ENCODE data around the gene CADM1. TPM values are rescaled to one million over a fixed set of nuclear protein-coding genes. Genes with fewer than 3 reads are reported as not detected.
A peak's percentile ranks its signal among the peaks of the same experiment; 100 is the strongest.

Gene CADM1
- polyA plus RNA-seq, 12 donors, result 25.2 to 123 (median 31.1) TPM

DNA sequence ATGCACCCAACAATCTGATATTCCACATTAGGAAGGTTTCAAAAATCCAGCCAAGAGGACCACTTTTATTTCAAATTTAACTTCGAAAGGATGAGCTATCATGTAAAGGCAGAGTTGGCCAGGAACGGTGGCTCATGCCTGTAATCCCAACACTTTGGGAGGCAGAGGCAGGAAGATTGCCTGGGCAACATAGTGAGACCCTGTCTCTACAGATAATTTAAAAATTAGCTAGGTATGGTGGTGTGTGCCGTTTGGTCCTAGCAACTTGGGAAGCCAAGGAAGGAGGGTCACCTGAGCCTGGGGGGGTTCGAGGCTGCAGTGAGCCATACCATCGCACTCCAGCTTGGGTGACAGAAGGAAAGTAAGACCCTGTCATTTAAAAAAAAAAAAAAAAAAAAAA lies 96.7 kb downstream of the CADM1 start:
- DNase-seq, result no peak

DNA sequence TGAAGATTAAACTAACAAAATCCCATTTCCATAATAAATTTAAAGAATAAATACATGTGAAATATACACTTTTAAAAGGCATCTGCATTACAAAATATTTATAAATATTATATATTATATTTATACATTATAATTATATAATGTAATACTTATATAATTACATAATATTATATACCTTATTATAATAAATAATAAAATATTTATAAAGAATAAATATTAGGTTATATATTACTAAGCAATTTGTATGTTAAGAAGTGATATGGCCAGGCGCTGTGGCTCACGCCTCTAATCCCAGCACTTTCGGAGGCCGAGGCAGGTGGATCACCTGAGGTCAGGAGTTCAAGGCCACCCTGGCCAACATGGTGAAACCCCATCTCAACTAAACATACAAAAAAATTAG lies 97.8 kb downstream of the CADM1 start:
- no peak for DNase-seq

GRCh38 chr11:115398333-115399080 lies 105.7 kb downstream of the CADM1 start:
- no peak for DNase-seq

DNA sequence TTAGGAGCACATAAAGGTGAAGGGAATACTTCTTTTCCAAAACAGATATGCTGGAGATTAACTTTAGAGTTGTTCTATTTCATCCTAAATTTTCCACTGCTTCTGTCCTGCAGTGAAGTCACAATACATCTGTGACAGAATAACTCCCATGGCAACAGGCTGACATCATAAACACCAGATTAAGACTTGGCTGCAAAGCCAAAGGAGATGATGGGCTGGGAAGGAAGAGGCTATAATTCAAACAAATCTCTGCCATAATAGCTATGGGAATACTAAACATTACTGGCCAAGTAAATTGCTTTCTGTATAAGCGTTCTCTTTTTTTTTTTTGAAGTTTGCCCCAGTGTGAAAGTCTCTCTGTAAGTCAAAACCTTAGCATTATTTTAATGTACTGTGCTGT lies 107.7 kb downstream of the CADM1 start:
- peak; percentile 70 for DNase-seq

- no peak for DNase-seq
Measured at GRCh38 chr11:115393950-115394349, 110.3 kb downstream of the CADM1 start.

DNA sequence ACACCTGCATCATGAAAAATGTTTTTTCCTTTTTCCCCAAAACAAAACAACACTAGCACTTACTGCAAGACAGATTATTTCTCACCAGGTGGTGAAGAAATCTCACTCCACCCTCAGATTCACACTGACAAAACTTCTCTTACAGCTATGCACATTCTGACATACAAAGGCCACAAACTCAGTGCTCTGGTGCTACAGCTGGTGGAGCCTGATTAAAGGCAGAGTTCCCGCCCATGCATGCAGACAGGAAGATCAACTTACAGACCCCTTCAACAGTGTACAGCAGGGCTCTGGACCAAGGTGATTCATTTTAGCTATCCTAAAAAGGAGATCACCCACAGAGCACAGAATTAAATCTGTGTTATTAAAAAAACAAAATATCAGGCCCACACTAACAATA lies 112.6 kb downstream of the CADM1 start:
- no peak for DNase-seq

DNA sequence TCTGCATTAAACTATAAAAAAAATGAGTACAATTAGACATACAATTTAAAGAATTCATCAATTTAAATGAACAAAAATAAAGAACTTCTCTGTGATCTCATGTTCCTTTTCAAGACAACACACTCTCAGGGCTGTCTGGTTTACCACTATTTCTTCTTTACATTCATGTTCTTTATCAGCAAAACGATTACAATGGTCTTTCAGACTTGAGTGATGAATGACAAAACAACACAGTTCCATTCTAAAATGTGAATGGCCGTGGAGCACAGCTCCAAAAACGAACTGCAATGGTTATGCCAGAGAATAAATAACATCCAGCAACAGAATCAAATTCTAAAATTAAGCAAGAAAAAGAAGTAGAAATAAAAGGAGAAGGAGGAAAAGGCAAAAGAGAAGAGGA lies 113.1 kb downstream of the CADM1 start:
- DNase-seq, result no peak

- no peak for DNase-seq
Measured at GRCh38 chr11:115390441-115390840, 113.8 kb downstream of the CADM1 start.

- DNase-seq, result no peak
Measured at GRCh38 chr11:115389790-115390189, 114.4 kb downstream of the CADM1 start.

GRCh38 chr11:115385226-115385625 lies 119.0 kb downstream of the CADM1 start:
- DNase-seq, result no peak

DNA sequence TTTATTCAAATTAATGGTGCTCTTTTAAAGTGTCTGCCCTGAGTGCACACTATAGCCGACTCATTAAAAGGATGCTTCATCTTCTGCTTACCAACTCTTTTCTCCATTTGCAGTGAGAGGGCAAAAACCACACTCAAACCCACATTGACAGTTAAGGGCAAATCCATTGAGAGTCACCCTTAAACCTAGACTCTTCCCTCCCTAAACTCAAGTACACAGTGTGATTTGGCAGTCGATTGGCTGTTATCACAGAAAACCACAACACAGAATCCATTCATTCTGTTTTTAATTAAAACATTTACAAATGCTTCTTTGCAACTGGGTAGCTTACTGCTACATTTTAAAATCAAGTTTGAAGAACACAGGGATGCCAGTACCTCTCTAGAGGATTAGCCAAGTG lies 120.0 kb downstream of the CADM1 start:
- DNase-seq, result no peak

DNA sequence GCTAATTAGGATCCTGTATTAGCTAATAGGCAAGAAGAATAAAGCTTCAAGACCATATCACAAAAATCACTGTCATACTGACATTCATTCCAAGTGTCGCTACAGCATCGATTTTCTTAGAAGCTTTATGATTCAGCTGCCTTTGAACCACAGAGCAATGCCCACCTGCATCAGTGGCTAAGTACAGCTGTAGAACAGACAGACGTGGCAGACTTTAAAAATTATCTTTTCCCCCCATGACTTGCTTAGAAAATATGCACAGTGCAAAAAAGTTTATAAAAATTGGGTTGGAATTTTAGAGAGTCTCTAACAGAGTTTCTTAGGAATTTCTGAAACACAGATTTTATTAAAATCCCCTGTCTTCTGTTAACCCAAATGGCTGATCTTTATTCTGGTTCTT lies 120.8 kb downstream of the CADM1 start:
- DNase-seq, result no peak

DNA sequence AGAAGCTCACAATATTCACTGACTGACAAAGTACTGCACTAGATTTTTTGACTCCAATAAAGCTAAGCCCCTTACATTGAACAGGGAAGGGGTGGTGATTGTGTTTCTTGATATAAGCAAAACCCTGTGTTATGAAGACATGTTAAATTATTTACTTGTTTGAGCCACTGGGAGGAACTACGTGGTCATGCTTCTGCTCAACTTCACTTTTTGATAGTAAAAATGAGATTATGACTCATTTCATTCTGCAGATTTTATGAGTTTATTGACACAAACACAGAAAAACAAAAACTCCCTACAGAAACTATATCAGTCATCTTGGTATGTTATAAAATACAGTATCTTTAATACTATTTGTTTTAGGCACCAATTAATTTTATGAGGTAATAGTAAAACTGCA lies 124.7 kb downstream of the CADM1 start:
- no peak for DNase-seq

- DNase-seq, result no peak
Measured at GRCh38 chr11:115378557-115378956, 125.7 kb downstream of the CADM1 start.

GRCh38 chr11:115377882-115378296 lies 126.3 kb downstream of the CADM1 start:
- DNase-seq, result no peak

DNA sequence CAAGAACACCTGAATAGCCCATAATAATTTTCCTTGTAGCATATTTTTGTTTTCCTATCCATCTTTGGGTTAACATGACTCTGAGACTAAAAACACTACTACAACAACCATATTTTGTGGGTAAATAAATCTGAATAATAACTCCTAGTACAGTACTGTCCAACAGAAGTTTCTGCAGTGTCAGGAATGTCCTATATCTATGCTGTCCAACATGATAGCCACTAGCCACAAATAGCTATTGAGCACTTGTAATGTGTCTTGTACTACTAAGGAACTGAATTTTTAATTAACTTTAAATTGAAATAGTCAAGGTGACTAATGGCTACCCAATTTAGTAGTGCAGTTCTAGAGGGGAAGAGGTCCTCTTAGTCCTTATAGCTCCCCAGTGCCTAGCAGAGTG lies 135.6 kb downstream of the CADM1 start:
- no peak for DNase-seq

- DNase-seq, result no peak
Measured at GRCh38 chr11:115366826-115367225, 137.4 kb downstream of the CADM1 start.

DNA sequence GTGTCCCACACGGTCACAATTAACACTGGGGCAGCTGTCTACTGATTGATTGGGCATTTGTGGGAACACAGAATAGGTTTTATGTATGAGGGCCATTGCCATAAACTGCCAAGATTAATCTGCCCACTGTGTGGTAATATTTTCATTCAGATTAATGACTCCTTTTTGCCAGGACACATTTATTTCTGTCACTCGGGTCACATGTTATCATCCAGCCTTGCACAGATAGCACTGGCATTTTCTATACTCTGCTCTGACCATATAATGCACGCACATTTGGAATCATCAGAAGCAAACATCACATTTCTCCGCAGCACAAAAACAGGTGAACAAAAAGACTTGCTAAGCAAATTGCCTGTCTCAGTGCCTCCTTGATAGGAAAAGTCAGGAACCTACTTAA lies 138.3 kb downstream of the CADM1 start:
- DNase-seq, result no peak

DNA sequence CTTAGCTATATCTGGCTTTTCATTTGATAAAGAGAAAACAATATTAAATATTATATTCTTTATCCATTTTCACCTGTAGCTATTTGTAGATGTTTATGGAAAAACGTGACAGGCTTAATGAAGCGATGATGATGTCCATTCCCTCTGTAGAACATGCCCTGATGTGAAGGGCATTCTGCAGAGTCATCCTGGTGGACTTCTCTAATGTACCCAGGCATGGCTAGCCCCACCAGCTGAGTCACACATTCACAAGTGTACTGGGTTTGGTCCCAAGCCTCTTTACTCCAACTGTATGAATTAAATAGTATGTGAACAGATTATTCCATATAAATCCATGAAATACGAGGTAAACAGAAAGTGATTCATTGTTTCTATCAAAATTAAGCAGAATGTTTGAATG lies 139.3 kb downstream of the CADM1 start:
- no peak for DNase-seq

DNA sequence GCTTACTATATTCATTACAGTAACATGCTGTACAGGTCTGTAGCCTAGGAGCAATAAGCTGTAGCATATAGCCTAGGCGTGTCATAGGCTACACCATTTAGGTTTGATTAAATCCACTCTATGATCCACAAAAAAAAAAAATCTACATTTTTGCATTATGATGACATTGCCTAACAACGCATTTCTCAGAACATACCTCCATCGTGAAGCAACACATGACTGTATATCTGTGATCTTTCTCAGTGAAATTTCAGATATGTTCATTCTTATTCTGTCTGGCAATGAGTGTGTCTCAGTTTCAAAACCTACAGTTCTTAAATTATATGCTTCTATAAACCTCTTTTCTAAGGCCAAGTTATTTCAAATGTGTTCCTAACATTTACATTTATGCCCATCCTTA lies 140.3 kb downstream of the CADM1 start:
- no peak for DNase-seq

DNA sequence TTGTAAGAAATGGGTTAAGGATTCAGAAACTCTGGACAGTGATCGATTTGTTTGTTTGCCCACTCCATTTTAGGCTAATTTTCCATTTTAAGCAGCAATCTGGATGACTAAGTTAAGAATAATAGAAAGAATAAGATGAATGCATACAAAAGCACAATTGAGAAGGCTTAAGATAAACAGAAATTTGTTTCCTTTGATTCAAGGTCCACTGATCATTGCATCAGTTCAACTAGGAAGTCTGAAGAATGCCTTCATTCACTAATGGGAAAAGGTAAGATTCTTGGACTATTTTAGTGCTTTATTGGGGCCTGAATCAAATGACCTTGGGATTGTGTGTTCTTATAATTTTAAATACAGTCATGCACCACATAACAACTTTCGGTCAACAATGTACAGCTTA lies 140.8 kb downstream of the CADM1 start:
- DNase-seq, result no peak

DNA sequence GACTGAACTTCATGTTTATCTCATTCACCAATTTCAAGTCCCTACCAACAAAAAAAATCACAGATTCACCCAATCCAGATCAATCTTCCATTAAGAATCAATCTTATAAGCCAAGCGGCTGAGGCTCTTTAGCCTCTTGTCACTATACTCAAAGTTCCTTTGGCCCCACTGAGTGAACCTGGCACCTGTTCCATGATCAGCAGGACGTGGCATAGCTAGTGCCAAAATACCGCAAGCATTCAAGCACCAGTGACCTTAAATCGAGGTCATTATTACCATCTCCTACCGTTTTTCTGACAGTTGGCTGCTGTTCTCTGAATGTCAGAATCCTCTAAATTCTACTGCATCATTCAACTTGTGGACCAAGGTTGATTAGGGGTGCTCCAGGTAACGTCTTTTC lies 141.2 kb downstream of the CADM1 start:
- DNase-seq, result no peak

GRCh38 chr11:115361025-115361424 lies 143.2 kb downstream of the CADM1 start:
- DNase-seq, result no peak

DNA sequence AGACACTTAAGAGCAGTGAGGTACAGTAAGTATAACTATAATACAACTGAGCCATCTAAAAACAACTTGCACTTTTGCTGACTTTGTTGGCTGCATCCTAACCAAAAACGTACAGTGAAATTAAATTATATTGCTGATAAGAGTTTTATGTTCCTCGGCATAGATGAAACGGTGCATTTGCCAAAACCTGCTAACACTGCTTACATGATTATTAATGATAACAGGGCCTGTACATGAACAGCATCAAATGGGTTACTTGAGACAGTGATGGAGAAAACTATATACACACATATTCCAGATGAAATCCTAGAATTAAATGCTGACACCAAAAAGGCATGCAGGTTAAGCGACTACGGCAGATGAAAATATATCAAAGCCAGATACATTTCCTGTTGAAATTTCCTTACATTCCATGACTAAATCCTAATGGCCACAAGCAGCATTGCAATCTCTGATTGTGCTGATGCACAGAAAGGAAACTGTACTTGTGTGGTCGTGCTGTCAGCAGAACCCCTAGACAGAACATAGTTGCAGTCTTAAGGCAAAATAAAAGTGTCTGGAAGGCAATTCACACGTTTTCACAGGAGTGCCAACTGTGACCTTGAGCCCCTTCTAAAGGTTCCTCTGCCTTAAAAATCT lies 143.9 kb downstream of the CADM1 start:
- DNase-seq, result no peak
